Mucosa of descending colon (tissue), 3 donors: ENCODE measurements around the gene GPR142. TPM values are rescaled to one million over a fixed set of nuclear protein-coding genes. Genes with fewer than 3 reads are reported as not detected.

ENCODE experiments used
- ATAC-seq: fragments of 200-7000 bp; cut with Tn5 transposase; one replicate; pipeline ENCODE4 v1.9.1; 2020; ENCODE audit warnings: mild to moderate bottlenecking, moderate library complexity
- DNase-seq, 3 donors: peaks; one replicate each; pipeline ENCODE4 v3.0.0-alpha.2; 2020
- H3K36me3 ChIP-seq: fragments of 200-600 bp; one replicate; pipeline ENCODE4 v1.8.0; 2021; ENCODE audit warnings: low read depth, mild to moderate bottlenecking
- H3K4me1 ChIP-seq: fragments of 200-600 bp; one replicate; pipeline ENCODE4 v1.8.0; 2021; ENCODE audit warnings: low read depth, mild to moderate bottlenecking
- H3K4me3 ChIP-seq: fragments of 200-600 bp; one replicate; pipeline ENCODE4 v1.8.0; 2021; ENCODE audit warnings: mild to moderate bottlenecking
- H3K9me3 ChIP-seq: fragments of 200-600 bp; one replicate; pipeline ENCODE4 v1.8.0; 2021; ENCODE audit warnings: mild to moderate bottlenecking
- CTCF ChIP-seq: fragments of 200-600 bp; IDR thresholded peaks from one replicate; pipeline ENCODE4 v1.8.0; 2022; ENCODE audit warnings: antibody characterized with exemption, mild to moderate bottlenecking
- intact Hi-C, 2 donors: fragments of 100-400 bp; cut with DNase I in 1 of 2; cut with micrococcal nuclease in 1 of 2; formaldehyde crosslinking; loops; one replicate each; pipeline versions ENCODE4 v1.11.0 to v1.11.1; 2022; cut with DNase I, micrococcal nuclease
- total RNA-seq, 3 donors: library from RNA; stranded (reverse); fragmentation: NEBNext Ultra II Directional in 2 of 3; extraction: Animal tissue kit (Norgen Biotek cat#: 25700) in 2 of 3; gene quantifications; one replicate each; pipeline versions ENCODE4 v1.2.1 to v1.2.4, GENCODE V29; 2021 to 2023
- donor health status: DM: no; HTN: no; CAD: no; lungs with moderate emphysema.
- donor health status: DM: no; HTN: no; CAD: no.
- donor health status: DM: no; HTN: yes; CAD: no.

Gene GPR142
- total RNA-seq, 3 donors from 2014 or later = 0.17 TPM; not detected in 2

- no peaks in the 10 kb centered on the region for H3K4me1 ChIP-seq
- DNase-seq = no peak
- H3K9me3 ChIP-seq = no peaks in the 10 kb centered on the region
- H3K36me3 ChIP-seq = no peaks in the 10 kb centered on the region
- TF ChIP-seq CTCF = no peak
- ATAC-seq = peak; percentile 6
- H3K4me3 ChIP-seq = no peak overlapping the region
- intact Hi-C loops = no loop called here
These were observed 15.6 kb upstream of the GPR142 start for GRCh38 chr17:74351552-74352210.

GRCh38 chr17:74353446-74354060 is 13.8 kb upstream of the GPR142 start:
- no peak for DNase-seq
- intact Hi-C loops = no loop called here

GRCh38 chr17:74354123-74354522 is 13.2 kb upstream of the GPR142 start:
- Histone ChIP-seq H3K36me3 (no peaks in the 10 kb centered on the region), H3K4me3 (no peak overlapping the region), H3K9me3 (no peaks in the 10 kb centered on the region), H3K4me1 (peaks cover 4% of the 10 kb centered on the region)
- TF ChIP-seq CTCF = peak; percentile 60
- intact Hi-C loops = no loop called here
- ATAC-seq (peak; percentile 83), DNase-seq (peak in 2 of 3 donors; percentile 69 to 77)

More at GRCh38 chr17:74353446-74354060, 13.8 kb upstream of the GPR142 start:
- H3K9me3 ChIP-seq = no peaks in the 10 kb centered on the region
- TF ChIP-seq CTCF = no peak
- no peaks in the 10 kb centered on the region for H3K36me3 ChIP-seq
- H3K4me1 ChIP-seq = peaks cover 4% of the 10 kb centered on the region
- no peak for ATAC-seq
- H3K4me3 ChIP-seq = no peak overlapping the region

GRCh38 chr17:74354561-74354960 is 12.7 kb upstream of the GPR142 start:
- Histone ChIP-seq H3K9me3 (no peaks in the 10 kb centered on the region), H3K4me3 (no peak overlapping the region), H3K36me3 (no peaks in the 10 kb centered on the region), H3K4me1 (peaks cover 4% of the 10 kb centered on the region)
- intact Hi-C loops = no loop called here
- no peak for TF ChIP-seq CTCF
- ATAC-seq (no peak), DNase-seq (no peak)

- Histone ChIP-seq H3K4me3 (no peak overlapping the region), H3K4me1 (peaks cover 4% of the 10 kb centered on the region), H3K36me3 (no peaks in the 10 kb centered on the region), H3K9me3 (no peaks in the 10 kb centered on the region)
- ATAC-seq = no peak
- intact Hi-C loops = no loop called here
- no peak for TF ChIP-seq CTCF
- DNase-seq = no peak
These were observed 12.2 kb upstream of the GPR142 start for GRCh38 chr17:74355065-74355464.
